Measurements from ENCODE around the gene STMN3. TPM values are rescaled to one million over a fixed set of nuclear protein-coding genes. Genes with fewer than 3 reads are reported as not detected.

The STMN3 gene
- polyA plus RNA-seq, 1 experiment = 12.7 TPM

DNA sequence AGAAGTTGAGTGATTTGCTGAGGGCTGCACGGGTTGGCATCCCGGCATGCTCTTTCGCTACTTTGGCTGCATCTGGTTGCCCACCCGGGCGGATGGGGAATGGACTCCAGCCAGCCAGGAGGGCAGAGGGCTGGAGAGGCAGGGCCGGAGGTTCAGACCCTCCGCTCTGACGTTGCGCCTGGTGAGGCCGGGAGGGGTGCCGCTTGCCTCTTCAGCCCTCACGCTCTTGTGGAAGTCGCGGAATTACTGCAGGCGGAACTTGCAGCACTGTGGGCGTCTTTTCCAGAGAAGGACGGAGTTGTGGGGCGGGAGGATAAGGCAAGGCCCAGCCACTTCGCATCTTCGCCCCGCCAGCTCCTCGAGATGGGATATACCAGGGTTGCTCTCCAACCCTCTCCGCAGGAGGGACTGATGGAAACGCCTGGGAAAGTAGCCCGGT is 5.5 kb upstream of the STMN3 start:
- POLR2A ChIA-PET = interaction anchor here (0.6 to 0.8 kb wide), 3 partner anchors 17 to 313 kb away, joined by 3 to 10 read pairs (median 3); no protein-coding TSS in a partner anchor
- CTCF ChIA-PET = interaction anchor here (0.8 to 1.5 kb wide), 3 partner anchors 16 to 121 kb away, joined by 3 to 6 read pairs (median 5); partner anchors contain the start of gene PTK6
- DNase-seq (ENCODE audit: low read depth) = no peak
- Histone ChIP-seq H3K27me3 (ENCODE audit: control insufficient read depth, insufficient read depth, low read length) (no peaks in the 10 kb centered on the region), H3K36me3 (ENCODE audit: control insufficient read depth, insufficient read depth, low read length) (peaks cover 26% of the 10 kb centered on the region), H3K4me3 (ENCODE audit: low read depth, low read length) (peak overlapping the region; percentile 85)
- no peak for TF ChIP-seq CTCF (IDR thresholded peaks at IDR 0.05; ENCODE audit: insufficient read depth, low read depth, low read length)

DNA sequence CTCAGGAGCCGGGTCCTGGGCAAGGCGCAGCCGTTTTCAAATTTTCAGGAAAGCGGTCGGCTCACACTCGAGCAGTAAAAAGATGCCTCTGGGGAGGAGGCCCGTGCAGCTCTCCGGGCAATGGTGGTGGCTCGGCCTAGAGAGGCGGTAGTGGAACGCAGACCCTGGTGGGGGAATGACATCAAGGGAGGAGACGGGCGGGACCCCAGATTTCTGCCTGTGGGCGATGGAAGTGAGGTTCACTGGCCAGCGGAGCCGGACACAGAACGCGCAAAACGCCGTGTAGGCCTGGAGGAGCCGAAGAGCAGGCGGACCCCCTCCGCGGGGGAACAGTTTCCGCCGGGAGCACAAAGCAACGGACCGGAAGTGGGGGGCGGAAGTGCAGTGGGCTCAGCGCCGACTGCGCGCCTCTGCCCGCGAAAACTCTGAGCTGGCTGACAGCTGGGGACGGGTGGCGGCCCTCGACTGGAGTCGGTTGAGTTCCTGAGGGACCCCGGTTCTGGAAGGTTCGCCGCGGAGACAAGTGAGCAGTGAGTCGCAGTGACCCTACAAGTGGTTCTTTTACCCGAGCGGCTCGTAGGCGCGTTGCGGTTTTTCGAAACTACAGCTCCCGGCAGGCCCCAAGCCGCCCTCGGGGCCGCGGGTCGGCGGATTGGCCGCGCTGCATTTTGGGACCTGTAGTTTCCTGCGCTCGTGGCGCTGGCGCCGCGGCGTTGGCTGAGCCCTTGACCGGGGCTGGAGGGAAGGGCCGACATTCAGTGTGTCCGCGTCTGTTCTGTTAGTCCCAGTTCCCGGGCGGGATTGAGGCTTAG is 4.9 kb upstream of the STMN3 start, which contains the start of gene RTEL1:
TSS of gene RTEL1 (plus strand) at position 376 of the 812 bp plus-strand sequence. CDS start 1,091 bp downstream, outside the sequence.
- peak; percentile 31 for DNase-seq (ENCODE audit: low read depth)

GRCh38 chr20:63657260-63657936 is 4.2 kb upstream of the STMN3 start:
- Histone ChIP-seq H3K27me3 (ENCODE audit: control insufficient read depth, insufficient read depth, low read length) (no peaks in the 10 kb centered on the region), H3K36me3 (ENCODE audit: control insufficient read depth, insufficient read depth, low read length) (peaks cover 13% of the 10 kb centered on the region), H3K4me3 (ENCODE audit: low read depth, low read length) (peak overlapping the region; percentile 85)
- CTCF ChIA-PET = interaction anchor here (1.0 to 1.5 kb wide), 3 partner anchors 9 to 119 kb away, joined by 3 to 6 read pairs (median 5); partner anchors contain the start of gene PTK6
- no peak for TF ChIP-seq CTCF (IDR thresholded peaks at IDR 0.05; ENCODE audit: insufficient read depth, low read depth, low read length)
- POLR2A ChIA-PET = no interaction called here
- no peak for DNase-seq (ENCODE audit: low read depth)

More for the DNA sequence above, 4.9 kb upstream of the STMN3 start, which contains the start of gene RTEL1:
- Histone ChIP-seq H3K36me3 (ENCODE audit: control insufficient read depth, insufficient read depth, low read length) (peaks cover 21% of the 10 kb centered on the region), H3K4me3 (ENCODE audit: low read depth, low read length) (peak within 1 kb of the TSS; percentile 85), H3K27me3 (ENCODE audit: control insufficient read depth, insufficient read depth, low read length) (no peaks in the 10 kb centered on the region)
- ChIA-PET CTCF (interaction anchor here (0.8 to 1.5 kb wide), 4 partner anchors 10 to 120 kb away, joined by 3 to 6 read pairs (median 4); partner anchors contain the start of gene PTK6), POLR2A (interaction anchor here (0.6 to 0.8 kb wide), 3 partner anchors 17 to 313 kb away, joined by 3 to 10 read pairs (median 3); no protein-coding TSS in a partner anchor)
- no peak for TF ChIP-seq CTCF (IDR thresholded peaks at IDR 0.05; ENCODE audit: insufficient read depth, low read depth, low read length)

GRCh38 chr20:63656451-63656850 is 3.2 kb upstream of the STMN3 start:
- no peak overlapping the region for H3K4me3 ChIP-seq (ENCODE audit: low read depth, low read length)
- DNase-seq (ENCODE audit: low read depth) = no peak
- TF ChIP-seq CTCF (IDR thresholded peaks at IDR 0.05; ENCODE audit: insufficient read depth, low read depth, low read length) = no peak
- POLR2A ChIA-PET = no interaction called here
- peaks cover 5% of the 10 kb centered on the region; the same call in 1 of the 2 replicates for H3K27me3 ChIP-seq (ENCODE audit: control insufficient read depth, insufficient read depth, low read length)
- H3K36me3 ChIP-seq (ENCODE audit: control insufficient read depth, insufficient read depth, low read length) = 0 out of 2 replicates have a peak, but pooled peaks cover 6% of the 10 kb centered on the region
- CTCF ChIA-PET = no interaction called here

GRCh38 chr20:63655249-63655648 is 2.0 kb upstream of the STMN3 start:
- DNase-seq (ENCODE audit: low read depth) = no peak
- H3K36me3 ChIP-seq (ENCODE audit: control insufficient read depth, insufficient read depth, low read length) = no peaks in the 10 kb centered on the region
- H3K4me3 ChIP-seq (ENCODE audit: low read depth, low read length) = no peak overlapping the region
- peaks cover 7% of the 10 kb centered on the region; the same call in 1 of the 2 replicates for H3K27me3 ChIP-seq (ENCODE audit: control insufficient read depth, insufficient read depth, low read length)
- no peak for TF ChIP-seq CTCF (IDR thresholded peaks at IDR 0.05; ENCODE audit: insufficient read depth, low read depth, low read length)
- CTCF ChIA-PET = no interaction called here
- POLR2A ChIA-PET = no interaction called here
